ENCODE measurements around the gene PTGIS. TPM values are rescaled to one million over a fixed set of nuclear protein-coding genes. Genes with fewer than 3 reads are reported as not detected.

The PTGIS gene
- total and polyA plus RNA-seq, 2 donors (not counting 1 experiment from before 2014, with no cell fraction given) = not detected

DNA sequence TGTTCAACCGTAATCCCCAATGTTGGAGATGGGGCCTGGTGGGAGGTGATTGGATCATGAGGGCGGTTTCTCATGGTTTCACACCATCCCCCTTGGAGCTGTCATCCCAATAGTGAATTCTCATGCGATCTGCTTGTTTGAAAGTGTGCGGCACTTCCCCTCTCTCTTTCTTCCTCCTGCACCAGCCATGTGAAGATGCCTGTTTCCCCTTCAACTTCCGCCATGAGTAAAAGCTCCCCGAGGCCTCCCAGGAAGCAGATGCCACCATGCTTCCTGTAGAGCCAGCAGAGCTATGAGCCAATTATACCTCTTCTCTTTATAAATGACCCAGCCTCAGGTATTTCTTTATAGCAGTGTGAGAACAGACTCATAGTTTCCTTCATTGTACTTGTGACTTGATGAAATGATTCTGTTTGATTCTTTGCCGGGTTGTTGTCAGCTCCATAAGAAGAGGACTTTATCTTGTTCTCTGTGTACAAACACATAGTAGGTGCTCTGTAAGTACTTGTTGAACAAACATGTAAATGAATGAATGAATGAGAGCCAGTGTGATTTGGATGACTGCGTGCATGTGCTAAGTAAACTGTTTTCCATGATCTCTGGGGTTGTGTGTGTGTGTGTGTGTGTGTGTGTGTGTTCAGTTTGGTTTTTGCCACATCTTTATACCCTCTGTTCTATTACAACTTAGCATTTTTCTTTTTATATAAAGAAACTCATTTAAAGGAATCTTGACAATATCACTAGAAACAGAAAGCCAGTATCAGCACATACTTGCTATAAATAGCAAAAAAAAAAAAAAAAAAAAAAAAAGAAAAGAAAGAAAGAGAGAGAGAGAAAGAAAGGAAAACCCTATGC lies 22.5 kb upstream of the PTGIS start:
- intact Hi-C loops (cut with micrococcal nuclease) = no loop called here
- no peak for ATAC-seq (ENCODE audit: low read depth)

DNA sequence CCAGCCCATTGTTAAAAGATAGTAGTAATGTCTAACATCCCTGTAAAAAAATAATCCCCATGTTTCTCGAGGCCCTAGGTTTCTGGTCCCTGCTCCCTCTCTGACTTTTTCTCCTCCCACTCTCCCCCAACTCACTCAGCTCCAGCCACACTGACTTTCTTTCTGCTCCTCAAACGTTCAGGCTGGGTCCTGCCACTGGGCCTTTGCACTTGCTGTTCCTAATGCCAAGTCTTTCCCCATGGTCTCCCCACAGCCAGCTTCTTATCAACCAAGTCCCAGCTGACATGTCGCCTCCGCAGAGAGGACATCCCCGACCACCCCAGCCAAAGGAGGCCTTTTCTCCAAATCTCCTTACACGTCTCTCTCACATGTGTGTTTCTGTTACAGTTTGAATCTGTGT lies 21.8 kb upstream of the PTGIS start:
- no peak overlapping the region for H2AFZ ChIP-seq (ENCODE audit: insufficient read depth, low read depth, low read length, poor library complexity, severe bottlenecking)
- Mint-ChIP-seq H3K4me1 (peaks cover 5% of the 10 kb centered on the region), H3K27ac (no peak overlapping the region), H3K4me3 (no peak overlapping the region), H3K9me3 (ENCODE audit: insufficient read depth) (no peaks in the 10 kb centered on the region), H3K27me3 (peaks cover 26% of the 10 kb centered on the region)
- DNase-seq (no peak), ATAC-seq (ENCODE audit: low read depth) (no peak)
- H3K4me1 ChIP-seq (ENCODE audit: control insufficient read depth in 2 of 2, insufficient read depth in 2 of 2, low read length in 2 of 2) = no peaks in the 10 kb centered on the region
- no peaks in the 10 kb centered on the region for H3K79me2 ChIP-seq (ENCODE audit: control insufficient read depth, insufficient read depth, low read length)
- H4K20me1 ChIP-seq (ENCODE audit: control insufficient read depth, insufficient read depth, low read length, poor library complexity, severe bottlenecking) = no peaks in the 10 kb centered on the region
- no peak overlapping the region for H3K27ac ChIP-seq (ENCODE audit: low read length in 2 of 2)
- 93% methylated on average over 4 of the region's 6 CpGs for WGBS (ENCODE audit: insufficient coverage)
- H3K4me3 ChIP-seq (ENCODE audit: control extremely low read depth in 1 of 5, extremely low read depth in 1 of 5, insufficient read depth in 1 of 5, low read depth in 2 of 5, low read length in 4 of 5) = no peak overlapping the region
- no peak overlapping the region for H3K4me2 ChIP-seq (replicated peaks; ENCODE audit: low read depth, low read length, poor library complexity, severe bottlenecking)
- TF ChIP-seq, protein P1, sequence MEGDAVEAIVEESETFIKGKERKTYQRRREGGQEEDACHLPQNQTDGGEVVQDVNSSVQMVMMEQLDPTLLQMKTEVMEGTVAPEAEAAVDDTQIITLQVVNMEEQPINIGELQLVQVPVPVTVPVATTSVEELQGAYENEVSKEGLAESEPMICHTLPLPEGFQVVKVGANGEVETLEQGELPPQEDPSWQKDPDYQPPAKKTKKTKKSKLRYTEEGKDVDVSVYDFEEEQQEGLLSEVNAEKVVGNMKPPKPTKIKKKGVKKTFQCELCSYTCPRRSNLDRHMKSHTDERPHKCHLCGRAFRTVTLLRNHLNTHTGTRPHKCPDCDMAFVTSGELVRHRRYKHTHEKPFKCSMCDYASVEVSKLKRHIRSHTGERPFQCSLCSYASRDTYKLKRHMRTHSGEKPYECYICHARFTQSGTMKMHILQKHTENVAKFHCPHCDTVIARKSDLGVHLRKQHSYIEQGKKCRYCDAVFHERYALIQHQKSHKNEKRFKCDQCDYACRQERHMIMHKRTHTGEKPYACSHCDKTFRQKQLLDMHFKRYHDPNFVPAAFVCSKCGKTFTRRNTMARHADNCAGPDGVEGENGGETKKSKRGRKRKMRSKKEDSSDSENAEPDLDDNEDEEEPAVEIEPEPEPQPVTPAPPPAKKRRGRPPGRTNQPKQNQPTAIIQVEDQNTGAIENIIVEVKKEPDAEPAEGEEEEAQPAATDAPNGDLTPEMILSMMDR (IDR thresholded peaks at IDR 0.05) = no peak
- no peak for TF ChIP-seq EZH2 (IDR thresholded peaks at IDR 0.05; ENCODE audit: borderline replicate concordance, insufficient read depth, low read depth, low read length, poor library complexity, severe bottlenecking)
- ChIA-PET CTCF (no interaction called here), POLR2A (no interaction called here)
- peaks cover 0 to 8% (median 1%) of the 10 kb centered on the region in 4 experiments for H3K27me3 ChIP-seq (replicated peaks in 1 of 4; ENCODE audit: control extremely low read depth in 1 of 4, control insufficient read depth in 3 of 4, insufficient read depth in 4 of 4, low read length in 3 of 4)
- H3K9ac ChIP-seq (ENCODE audit: low read length) = no peak overlapping the region
- intact Hi-C loops (cut with micrococcal nuclease) = no loop called here
- no peaks in the 10 kb centered on the region for H3K36me3 ChIP-seq (replicated peaks in 1 of 2; ENCODE audit: control extremely low read depth in 1 of 2, control insufficient read depth in 1 of 2, extremely low read depth in 1 of 2, insufficient read depth in 2 of 2, low read length in 1 of 2)
- peaks cover 0 to 12% (median 0%) of the 10 kb centered on the region in 3 donors for H3K9me3 ChIP-seq (ENCODE audit: control extremely low read depth in 1 of 3, control insufficient read depth in 2 of 3, insufficient read depth in 1 of 3, low read length in 2 of 3)

More for the DNA sequence above, 22.5 kb upstream of the PTGIS start:
- Mint-ChIP-seq H3K4me3 (no peak overlapping the region), H3K27ac (no peak overlapping the region), H3K9me3 (ENCODE audit: insufficient read depth) (no peaks in the 10 kb centered on the region), H3K27me3 (peaks cover 25% of the 10 kb centered on the region), H3K4me1 (peaks cover 5% of the 10 kb centered on the region)
- no peak overlapping the region for H3K9ac ChIP-seq (ENCODE audit: low read length)
- CTCF ChIA-PET = interaction anchor here (1.1 to 1.2 kb wide), 2 partner anchors 20 to 255 kb away, joined by 3 to 4 read pairs; no protein-coding TSS in a partner anchor
- no peak overlapping the region for H3K27ac ChIP-seq (ENCODE audit: low read length in 2 of 2)
- no peak overlapping the region for H3K4me3 ChIP-seq (ENCODE audit: control extremely low read depth in 1 of 5, extremely low read depth in 1 of 5, insufficient read depth in 1 of 5, low read depth in 2 of 5, low read length in 4 of 5)
- DNase-seq = no peak
- no peaks in the 10 kb centered on the region for H3K79me2 ChIP-seq (ENCODE audit: control insufficient read depth, insufficient read depth, low read length)
- H3K27me3 ChIP-seq (replicated peaks in 1 of 4; ENCODE audit: control extremely low read depth in 1 of 4, control insufficient read depth in 3 of 4, insufficient read depth in 4 of 4, low read length in 3 of 4) = peaks cover 0 to 8% (median 0%) of the 10 kb centered on the region in 4 experiments
- 94% methylated on average over 4 of the region's 8 CpGs for WGBS (ENCODE audit: insufficient coverage)
- POLR2A ChIA-PET = no interaction called here
- H3K4me1 ChIP-seq (ENCODE audit: control insufficient read depth in 2 of 2, insufficient read depth in 2 of 2, low read length in 2 of 2) = no peaks in the 10 kb centered on the region
- peaks cover 0 to 15% (median 0%) of the 10 kb centered on the region in 3 donors for H3K9me3 ChIP-seq (ENCODE audit: control extremely low read depth in 1 of 3, control insufficient read depth in 2 of 3, insufficient read depth in 1 of 3, low read length in 2 of 3)
- no peak overlapping the region for H2AFZ ChIP-seq (ENCODE audit: insufficient read depth, low read depth, low read length, poor library complexity, severe bottlenecking)
- no peaks in the 10 kb centered on the region for H3K36me3 ChIP-seq (replicated peaks in 1 of 2; ENCODE audit: control extremely low read depth in 1 of 2, control insufficient read depth in 1 of 2, extremely low read depth in 1 of 2, insufficient read depth in 2 of 2, low read length in 1 of 2)
- H3K4me2 ChIP-seq (replicated peaks; ENCODE audit: low read depth, low read length, poor library complexity, severe bottlenecking) = no peak overlapping the region
- TF ChIP-seq EZH2 (IDR thresholded peaks at IDR 0.05; ENCODE audit: borderline replicate concordance, insufficient read depth, low read depth, low read length, poor library complexity, severe bottlenecking) = no peak
- TF ChIP-seq, protein P1 (IDR thresholded peaks at IDR 0.05) = no peak
- H4K20me1 ChIP-seq (ENCODE audit: control insufficient read depth, insufficient read depth, low read length, poor library complexity, severe bottlenecking) = no peaks in the 10 kb centered on the region
